Measurements from ENCODE around the gene SLC25A52.

GRCh38 chr18:31791817-31792579 lies 31.3 kb upstream of the SLC25A52 start:
- TF ChIP-seq POLR2A (IDR thresholded peaks at IDR 0.05) (no peak), EP300 (IDR thresholded peaks at IDR 0.05) (no peak), CTCF (IDR thresholded peaks at IDR 0.05) (no peak), POLR2AphosphoS5 (IDR thresholded peaks at IDR 0.05) (no peak)

All from sigmoid colon (tissue), 4 donors.